ENCODE measurements around the gene SDF4. TPM values are rescaled to one million over a fixed set of nuclear protein-coding genes. Genes with fewer than 3 reads are reported as not detected.

SDF4 gene
- total and polyA plus RNA-seq, 2 of the 13 experiments (the other 11 are each of a cell fraction or from before 2014, with no cell fraction given): 80.8 to 107 TPM

- peak overlapping the region; percentile 60 for H3K9ac ChIP-seq (ENCODE audit: insufficient read depth, low read depth, low read length)
- H3K36me3 ChIP-seq (replicated peaks in 1 of 2; ENCODE audit: control insufficient read depth in 1 of 2, insufficient read depth in 2 of 2, low read length in 2 of 2): no peaks in the 10 kb centered on the region
- BruUV-seq (replicated peaks): no TSS peak
- no peaks in the 10 kb centered on the region for H4K20me1 ChIP-seq (ENCODE audit: insufficient read depth, low read length)
- CTCF ChIA-PET (ENCODE audit: low intra/inter-chr PET ratio, low total read pairs): no interaction called here
- no peaks in the 10 kb centered on the region; a peak in 1 of 5 replicates for H3K27me3 ChIP-seq (ENCODE audit: control insufficient read depth in 1 of 2, insufficient read depth in 2 of 2, low read length in 2 of 2)
- in situ Hi-C loops (cut with HindIII; ENCODE audit: extremely low pct_ligation_motif_present, low pct_unique_long_range_greater_than_20kb): no loop called here
- H2AFZ ChIP-seq (ENCODE audit: low read length): no peak overlapping the region
- H3K4me2 ChIP-seq (ENCODE audit: low read depth, low read length): peak overlapping the region; percentile 80
- H3K4me3 ChIP-seq (replicated peaks in 1 of 3; ENCODE audit: insufficient read depth in 1 of 3, low read depth in 2 of 3, low read length in 3 of 3): peak overlapping the region; percentile 39 to 72 (median 56)
- FAIRE-seq: no peak
- H3K9me3 ChIP-seq (ENCODE audit: low read length): no peaks in the 10 kb centered on the region
- H3K79me2 ChIP-seq (ENCODE audit: insufficient read depth, low read length): no peaks in the 10 kb centered on the region
- peaks cover 59% of the 10 kb centered on the region for H3K4me1 ChIP-seq (ENCODE audit: insufficient read depth, low read length)
- DNase-seq (ENCODE audit: low spot score): peak; percentile 46
- ATAC-seq: peak; percentile 22
- intact Hi-C loops (cut with micrococcal nuclease; ENCODE audit: unreplicated experiment): no loop called here
- POLR2A ChIA-PET: no interaction called here
- H3K27ac ChIP-seq (ENCODE audit: extremely low read length, insufficient read depth, low read length): no peak overlapping the region
- WGBS (ENCODE audit: low lambda C conversion rate): 0% methylated on average over 1 of the region's 23 CpGs
- TF ChIP-seq FIP1L1 (IDR thresholded peaks at IDR 0.05; ENCODE audit: borderline replicate concordance, insufficient read depth, low read depth, low read length) (0 out of 2 replicates have a peak, but pooled peaks have one; percentile 37), ZNF160 (CRISPR knock-in tag; IDR thresholded peaks at IDR 0.05) (no peak), ERF (CRISPR knock-in tag; IDR thresholded peaks at IDR 0.05) (no peak), ZNF331 (CRISPR knock-in tag; IDR thresholded peaks at IDR 0.05) (0 out of 2 replicates have a peak, but pooled peaks have one; percentile 12), ZNF44 (CRISPR knock-in tag; IDR thresholded peaks at IDR 0.05) (no peak), KLF13 (CRISPR knock-in tag; IDR thresholded peaks at IDR 0.05) (no peak), RARA (CRISPR knock-in tag; IDR thresholded peaks at IDR 0.05) (0 out of 2 replicates have a peak, but pooled peaks have one; percentile 6), KDM2A (CRISPR knock-in tag; IDR thresholded peaks at IDR 0.05; ENCODE audit: borderline replicate concordance, low read depth) (no peak), ZNF572 (CRISPR knock-in tag; IDR thresholded peaks at IDR 0.05) (peak; percentile 46; the same call in 1 of the 2 replicates), PPARG (CRISPR knock-in tag; conservative IDR thresholded peaks at IDR 0.05) (0 out of 2 replicates have a peak, but pooled peaks have one; percentile 17), ZSCAN30 (CRISPR knock-in tag; IDR thresholded peaks at IDR 0.05) (no peak), BORCS8-MEF2B (CRISPR knock-in tag; IDR thresholded peaks at IDR 0.05) (no peak), ZNF124 (CRISPR knock-in tag; IDR thresholded peaks at IDR 0.05) (no peak), HNRNPLL (IDR thresholded peaks at IDR 0.05; ENCODE audit: low read depth, low read length, poor library complexity, severe bottlenecking) (peak; percentile 46), GPBP1L1 (CRISPR knock-in tag; IDR thresholded peaks at IDR 0.05) (no peak), ZNF280B (CRISPR knock-in tag; IDR thresholded peaks at IDR 0.05; ENCODE audit: borderline replicate concordance) (peak; percentile 52; the same call in 1 of the 2 replicates), ELF1 (CRISPR knock-in tag; IDR thresholded peaks at IDR 0.05) (peak; percentile 57), ELF3 (CRISPR knock-in tag; IDR thresholded peaks at IDR 0.05) (peak; percentile 52; the same call in 1 of the 2 replicates), ZNF563 (CRISPR knock-in tag; IDR thresholded peaks at IDR 0.05) (peak; percentile 54; the same call in 1 of the 2 replicates), POLR2AphosphoS5 (IDR thresholded peaks at IDR 0.05; ENCODE audit: low read depth, low read length) (peak; percentile 48), WIZ (CRISPR knock-in tag; IDR thresholded peaks at IDR 0.05) (no peak), ZNF180 (CRISPR knock-in tag; IDR thresholded peaks at IDR 0.05; ENCODE audit: borderline replicate concordance, low read depth) (no peak)
Observed at GRCh38 chr1:1240822-1241587, 9.2 kb upstream of the SDF4 start.
